Central memory CD8-positive, alpha-beta T cell (primary cell): ENCODE results near the gene TNS1.

Experiments used
- ATAC-seq: fragments of 150-1000 bp; cut with Tn5 transposase; replicated peaks from 2 replicates; pipeline ENCODE4 v1.10.0; 2022; ENCODE audit warnings: mild to moderate bottlenecking, moderate FRiP score, moderate number of reproducible peaks; ENCODE audit not compliant: poor library complexity, severe bottlenecking; ENCODE audit errors: extremely low read depth
- DNase-seq, 2 donors: peaks; one replicate each; pipeline ENCODE4 v3.0.0; 2021; ENCODE audit warnings: low spot score in 2 of 2
- H3K27ac Mint-ChIP-seq: one replicate; pipeline ENCODE4 v1.8.0; 2022; ENCODE audit warnings: low read depth, mild to moderate bottlenecking, moderate library complexity, mixed read lengths
- H3K27me3 Mint-ChIP-seq: one replicate; pipeline ENCODE4 v1.8.0; 2022; ENCODE audit warnings: mixed read lengths
- H3K36me3 Mint-ChIP-seq: one replicate; pipeline ENCODE4 v1.8.0; 2022; ENCODE audit warnings: mild to moderate bottlenecking, moderate library complexity, mixed read lengths; ENCODE audit not compliant: insufficient read depth
- H3K4me1 Mint-ChIP-seq: one replicate; pipeline ENCODE4 v1.8.0; 2022; ENCODE audit warnings: mixed read lengths
- H3K4me3 Mint-ChIP-seq: one replicate; pipeline ENCODE4 v1.8.0; 2022; ENCODE audit warnings: mild to moderate bottlenecking, moderate library complexity, mixed read lengths
- H3K9me3 Mint-ChIP-seq: one replicate; pipeline ENCODE4 v1.8.0; 2022; ENCODE audit warnings: mixed read lengths

Gene TNS1

GRCh38 chr2:217933617-217933993 lies 69.2 kb downstream of the TNS1 start:
- Mint-ChIP-seq H3K27me3 (peaks cover 48% of the 10 kb centered on the region), H3K9me3 (no peaks in the 10 kb centered on the region), H3K4me3 (no peak overlapping the region), H3K36me3 (no peaks in the 10 kb centered on the region), H3K27ac (no peak overlapping the region), H3K4me1 (no peaks in the 10 kb centered on the region)
- DNase-seq, result no peak
- ATAC-seq, result no peak

- no peak overlapping the region for H3K27ac Mint-ChIP-seq
- no peak overlapping the region for H3K4me3 Mint-ChIP-seq
- no peaks in the 10 kb centered on the region for H3K36me3 Mint-ChIP-seq
- H3K4me1 Mint-ChIP-seq, result no peaks in the 10 kb centered on the region
- DNase-seq, result no peak
- ATAC-seq, result no peak
- peaks cover 48% of the 10 kb centered on the region for H3K27me3 Mint-ChIP-seq
- no peaks in the 10 kb centered on the region for H3K9me3 Mint-ChIP-seq
Observed at GRCh38 chr2:217932803-217933616, 69.8 kb downstream of the TNS1 start.

- H3K9me3 Mint-ChIP-seq, result no peaks in the 10 kb centered on the region
- no peaks in the 10 kb centered on the region for H3K36me3 Mint-ChIP-seq
- ATAC-seq (no peak), DNase-seq (no peak)
- no peak overlapping the region for H3K27ac Mint-ChIP-seq
- H3K4me1 Mint-ChIP-seq, result no peaks in the 10 kb centered on the region
- H3K27me3 Mint-ChIP-seq, result peaks cover 48% of the 10 kb centered on the region
- no peak overlapping the region for H3K4me3 Mint-ChIP-seq
Observed at GRCh38 chr2:217931846-217932560, 70.8 kb downstream of the TNS1 start.

GRCh38 chr2:217930761-217931563 lies 71.8 kb downstream of the TNS1 start:
- Mint-ChIP-seq H3K9me3 (no peaks in the 10 kb centered on the region), H3K27ac (no peak overlapping the region), H3K36me3 (no peaks in the 10 kb centered on the region), H3K27me3 (peaks cover 44% of the 10 kb centered on the region), H3K4me3 (no peak overlapping the region), H3K4me1 (no peaks in the 10 kb centered on the region)
- ATAC-seq, result no peak
- no peak for DNase-seq

GRCh38 chr2:217929757-217930707 lies 72.8 kb downstream of the TNS1 start:
- no peaks in the 10 kb centered on the region for H3K4me1 Mint-ChIP-seq
- ATAC-seq (no peak), DNase-seq (no peak)
- H3K36me3 Mint-ChIP-seq, result no peaks in the 10 kb centered on the region
- peaks cover 35% of the 10 kb centered on the region for H3K27me3 Mint-ChIP-seq
- no peak overlapping the region for H3K27ac Mint-ChIP-seq
- no peaks in the 10 kb centered on the region for H3K9me3 Mint-ChIP-seq
- no peak overlapping the region for H3K4me3 Mint-ChIP-seq

- no peaks in the 10 kb centered on the region for H3K4me1 Mint-ChIP-seq
- H3K4me3 Mint-ChIP-seq, result no peak overlapping the region
- no peaks in the 10 kb centered on the region for H3K9me3 Mint-ChIP-seq
- H3K27ac Mint-ChIP-seq, result no peak overlapping the region
- no peaks in the 10 kb centered on the region for H3K36me3 Mint-ChIP-seq
- peaks cover 33% of the 10 kb centered on the region for H3K27me3 Mint-ChIP-seq
- ATAC-seq, result no peak
- DNase-seq, result no peak
Observed at GRCh38 chr2:217929272-217929671, 73.5 kb downstream of the TNS1 start.

- Mint-ChIP-seq H3K4me3 (no peak overlapping the region), H3K9me3 (no peaks in the 10 kb centered on the region), H3K4me1 (no peaks in the 10 kb centered on the region), H3K27ac (no peak overlapping the region), H3K36me3 (no peaks in the 10 kb centered on the region), H3K27me3 (peaks cover 26% of the 10 kb centered on the region)
- DNase-seq (no peak), ATAC-seq (no peak)
Observed at GRCh38 chr2:217928324-217929181, 74.2 kb downstream of the TNS1 start.

- DNase-seq (no peak), ATAC-seq (no peak)
- no peak overlapping the region for H3K27ac Mint-ChIP-seq
- H3K4me1 Mint-ChIP-seq, result no peaks in the 10 kb centered on the region
- no peaks in the 10 kb centered on the region for H3K9me3 Mint-ChIP-seq
- H3K36me3 Mint-ChIP-seq, result no peaks in the 10 kb centered on the region
- H3K27me3 Mint-ChIP-seq, result peaks cover 18% of the 10 kb centered on the region
- no peak overlapping the region for H3K4me3 Mint-ChIP-seq
Observed at GRCh38 chr2:217927601-217928323, 75.0 kb downstream of the TNS1 start.

- ATAC-seq (no peak), DNase-seq (no peak)
- Mint-ChIP-seq H3K4me3 (no peak overlapping the region), H3K9me3 (no peaks in the 10 kb centered on the region), H3K27ac (no peak overlapping the region), H3K27me3 (peaks cover 16% of the 10 kb centered on the region), H3K36me3 (no peaks in the 10 kb centered on the region), H3K4me1 (no peaks in the 10 kb centered on the region)
Observed at GRCh38 chr2:217926801-217927200, 76.0 kb downstream of the TNS1 start.

GRCh38 chr2:217924346-217924901 lies 78.4 kb downstream of the TNS1 start:
- H3K9me3 Mint-ChIP-seq, result no peaks in the 10 kb centered on the region
- ATAC-seq, result no peak
- no peak overlapping the region for H3K27ac Mint-ChIP-seq
- no peaks in the 10 kb centered on the region for H3K4me1 Mint-ChIP-seq
- H3K4me3 Mint-ChIP-seq, result no peak overlapping the region
- peaks cover 10% of the 10 kb centered on the region for H3K27me3 Mint-ChIP-seq
- DNase-seq, result no peak
- no peaks in the 10 kb centered on the region for H3K36me3 Mint-ChIP-seq
